ENCODE data around the gene RAB44.
A peak's percentile ranks its signal among the peaks of the same experiment; 100 is the strongest.
"Not testable (repeated sequence)": the region's sequence is repeated elsewhere in the genome, so short reads cannot be mapped to it uniquely, and the experiment has no call there.

RAB44 gene

DNA sequence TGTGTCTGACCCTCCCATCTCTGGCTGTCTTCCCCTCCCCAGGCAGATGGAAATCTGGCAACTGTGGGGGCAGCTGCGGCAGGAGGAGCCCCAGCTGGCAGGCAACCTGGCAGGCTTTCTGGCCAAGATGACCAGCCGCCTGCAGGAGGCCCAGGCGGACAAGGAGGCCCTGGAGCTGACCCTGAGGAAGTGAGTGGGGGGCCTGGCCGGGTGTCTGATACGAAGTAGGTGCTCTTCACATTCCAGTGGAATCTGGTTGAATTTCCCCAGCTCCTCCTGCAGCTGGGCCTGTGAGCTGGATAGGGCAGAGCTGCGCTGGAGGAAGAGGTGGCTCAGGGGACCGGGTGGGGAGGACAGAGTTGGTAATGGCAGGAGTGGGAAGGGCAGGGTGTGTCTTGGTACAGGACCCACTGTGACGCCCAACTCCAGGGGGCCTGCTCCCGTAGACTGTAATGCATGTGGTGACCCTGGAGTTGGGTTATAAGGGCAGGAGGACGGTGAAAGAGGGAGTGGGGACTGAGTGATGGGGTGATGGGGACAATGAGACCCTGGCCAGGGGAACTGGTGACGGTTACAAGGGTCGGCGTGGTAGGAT, 19.7 kb downstream of the RAB44 start:
- no peak for DNase-seq

DNA sequence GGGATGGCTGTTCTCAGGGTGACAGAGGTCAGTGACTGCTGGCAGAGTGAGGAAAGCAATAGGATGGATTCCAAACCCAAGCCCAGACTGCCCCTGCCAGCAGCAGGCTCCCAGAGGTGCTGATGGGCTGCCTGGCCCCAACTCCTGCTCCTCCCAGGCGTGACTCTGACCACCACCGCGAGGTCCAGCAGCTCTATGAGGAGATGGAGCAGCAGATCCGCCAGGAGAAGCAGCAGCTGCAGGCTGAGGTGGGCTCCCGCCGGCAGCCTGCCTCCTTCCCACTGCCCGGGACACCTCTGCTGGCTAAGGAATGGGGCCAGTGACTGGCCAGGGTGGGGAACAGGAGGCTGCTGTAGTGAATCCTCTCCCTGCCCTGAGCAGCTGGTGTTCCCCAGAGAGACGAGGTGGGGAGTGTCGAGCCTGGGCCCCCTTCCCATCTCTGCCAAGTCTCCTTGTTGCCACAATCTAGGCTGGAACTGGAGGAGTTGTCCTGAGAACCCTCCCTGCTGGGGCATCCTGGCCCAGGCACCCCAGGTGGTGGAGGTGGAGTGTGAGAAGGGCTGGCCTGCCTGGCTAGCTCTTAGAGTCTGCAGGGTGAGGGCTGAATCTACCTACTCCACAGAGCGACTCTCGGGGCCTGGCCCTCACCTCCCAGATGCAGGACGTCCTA, 20.4 kb downstream of the RAB44 start:
- no peak for DNase-seq

DNA sequence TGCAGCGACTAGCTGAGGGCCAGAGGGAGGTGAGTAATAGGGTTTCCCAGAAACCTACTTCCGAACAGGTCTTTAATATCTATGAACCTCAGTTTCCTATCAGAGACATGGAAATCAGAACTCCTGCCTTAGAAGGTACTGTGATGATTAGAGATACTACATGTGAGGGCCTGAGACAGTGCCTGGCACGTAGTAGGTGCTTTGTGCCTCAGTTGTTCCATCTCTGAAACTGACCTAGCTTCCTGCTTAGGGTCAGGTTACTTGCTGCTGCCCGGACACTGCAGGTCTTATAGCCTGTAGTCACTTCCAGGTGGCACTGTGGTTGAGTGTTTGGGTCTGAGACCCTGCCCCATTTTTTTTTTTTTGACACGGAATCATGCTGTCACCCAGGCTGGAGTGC, 20.9 kb downstream of the RAB44 start:
- DNase-seq: no peak

DNA sequence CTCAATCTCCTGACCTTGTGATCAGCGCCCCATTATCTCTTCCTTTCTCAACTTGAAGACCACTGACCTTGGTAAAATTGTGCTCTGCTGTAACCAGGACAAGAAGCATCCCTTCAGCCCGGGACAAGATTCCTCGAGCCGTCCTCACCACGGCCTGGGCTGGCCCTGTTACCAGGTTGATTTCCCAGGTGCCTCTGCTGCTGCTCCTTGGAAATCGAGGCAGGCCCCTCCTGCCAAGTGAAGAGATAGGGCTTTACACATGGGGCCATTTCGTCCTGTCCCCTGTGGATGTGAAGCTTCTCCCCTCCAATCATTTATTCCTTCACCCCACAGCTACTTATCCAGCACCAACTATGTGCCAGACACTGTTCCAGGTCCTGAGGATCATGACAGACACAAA, 21.5 kb downstream of the RAB44 start:
- DNase-seq: no peak

DNA sequence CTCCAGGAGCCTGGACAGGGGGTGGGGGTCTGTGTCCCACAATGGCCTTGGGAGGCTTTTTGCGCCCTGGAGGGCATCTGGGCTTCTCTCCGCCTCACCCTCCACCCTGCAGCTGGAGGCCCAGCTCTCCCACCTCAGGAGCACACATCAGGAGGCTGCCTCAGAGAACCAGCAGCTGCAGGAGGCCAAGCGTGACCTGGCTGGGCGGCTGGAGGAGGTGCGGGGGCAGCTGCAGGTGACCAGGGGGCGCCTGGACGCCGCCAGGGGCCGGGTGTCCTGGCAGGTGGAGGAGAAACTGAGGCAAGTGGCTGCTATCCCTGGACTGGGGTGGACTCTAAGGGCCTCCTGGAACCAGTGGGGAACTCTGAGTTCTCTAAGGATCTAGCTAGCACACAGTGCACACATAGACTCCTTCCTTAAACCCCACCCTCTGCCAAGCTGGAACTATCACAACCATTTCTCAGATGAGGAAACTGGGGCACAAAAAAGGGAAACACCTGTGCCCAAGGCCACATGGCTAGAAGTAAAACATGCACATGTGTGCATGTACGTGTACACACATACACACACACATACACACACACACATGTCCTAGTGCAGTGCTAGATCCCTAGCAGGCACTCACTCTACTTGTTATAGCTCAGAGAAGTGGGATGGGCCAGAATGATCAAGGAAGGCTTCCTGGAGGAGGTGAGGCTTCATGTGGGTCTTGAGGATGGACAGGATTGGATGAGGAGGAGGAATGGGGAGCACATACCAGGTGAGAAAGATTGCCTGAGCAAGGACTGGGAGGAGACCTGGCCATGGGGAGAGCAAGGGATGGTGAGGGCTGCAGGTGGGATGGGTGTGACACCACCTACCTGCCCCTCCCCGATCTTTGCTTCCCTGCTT, 22.9 kb downstream of the RAB44 start:
- DNase-seq: no peak

DNA sequence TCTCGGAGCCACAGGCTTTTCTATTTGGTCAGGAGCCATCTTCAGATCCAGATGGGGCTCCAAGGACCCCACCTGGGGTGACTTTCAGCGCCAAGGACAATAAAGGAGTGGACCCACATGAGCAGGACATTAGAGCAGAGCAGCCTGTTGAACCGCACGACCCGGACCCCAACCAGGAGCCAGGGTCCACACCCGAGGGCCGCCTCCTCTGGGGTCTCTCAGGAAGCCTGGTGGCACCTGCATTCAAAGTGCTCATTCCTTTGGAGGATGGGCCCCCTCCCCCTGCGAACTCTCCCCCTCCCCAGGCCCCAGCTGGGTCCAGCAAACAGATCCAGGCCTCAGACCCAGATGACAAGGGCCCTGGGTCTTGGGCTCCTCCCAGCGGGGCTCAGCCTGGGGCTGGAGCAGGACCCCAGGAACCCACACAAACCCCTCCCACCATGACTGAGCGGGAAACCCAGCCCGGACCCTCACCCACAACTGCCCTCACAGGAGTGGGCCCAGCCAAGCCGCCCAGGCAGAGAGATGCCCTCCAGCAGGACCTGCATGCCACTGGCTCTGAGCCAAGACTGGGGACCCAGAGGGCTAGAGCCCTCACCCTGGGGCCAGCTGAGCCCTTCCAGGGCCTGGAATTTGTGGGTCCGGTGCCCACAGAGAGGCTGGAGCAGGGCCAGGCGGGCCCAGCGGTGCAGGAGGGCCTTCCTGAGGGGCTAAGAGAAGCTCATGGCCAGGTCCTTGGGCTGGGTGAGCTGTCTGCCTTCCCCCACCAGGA, 23.9 kb downstream of the RAB44 start:
- DNase-seq: no peak

DNA sequence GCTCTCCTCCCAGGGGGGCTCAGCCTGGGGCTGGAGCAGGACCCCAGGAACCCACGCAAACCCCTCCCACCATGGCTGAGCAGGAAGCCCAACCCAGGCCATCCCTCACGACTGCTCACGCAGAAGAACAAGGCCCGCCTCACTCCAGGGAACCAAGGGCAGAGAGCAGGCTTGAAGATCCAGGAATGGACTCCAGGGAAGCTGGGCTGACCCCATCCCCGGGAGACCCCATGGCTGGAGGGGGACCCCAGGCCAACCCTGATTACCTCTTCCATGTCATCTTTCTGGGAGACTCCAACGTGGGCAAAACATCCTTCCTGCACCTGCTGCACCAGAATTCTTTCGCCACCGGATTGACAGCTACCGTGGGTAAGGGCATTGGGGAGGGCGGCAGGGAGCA, 24.7 kb downstream of the RAB44 start:
- no peak for DNase-seq

DNA sequence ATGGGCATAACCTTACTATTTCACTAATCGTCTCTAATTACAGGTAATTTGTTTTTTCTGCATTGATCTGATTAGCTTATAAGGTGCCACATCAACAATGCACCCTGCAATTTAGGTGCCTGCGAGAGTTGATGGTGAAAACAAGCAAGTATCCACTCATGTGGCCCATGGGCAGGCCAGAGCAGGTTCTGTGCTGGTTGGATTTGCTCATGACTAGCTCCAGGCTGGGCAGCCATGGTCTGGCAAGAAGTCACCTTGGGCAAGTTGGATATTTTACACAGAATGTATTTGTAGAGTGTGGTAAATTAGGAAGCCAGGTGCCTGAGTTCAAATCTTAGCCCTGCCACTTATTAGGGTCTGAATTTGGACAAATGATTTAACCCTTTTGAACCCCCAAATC, 25.3 kb downstream of the RAB44 start:
- DNase-seq: no peak

DNA sequence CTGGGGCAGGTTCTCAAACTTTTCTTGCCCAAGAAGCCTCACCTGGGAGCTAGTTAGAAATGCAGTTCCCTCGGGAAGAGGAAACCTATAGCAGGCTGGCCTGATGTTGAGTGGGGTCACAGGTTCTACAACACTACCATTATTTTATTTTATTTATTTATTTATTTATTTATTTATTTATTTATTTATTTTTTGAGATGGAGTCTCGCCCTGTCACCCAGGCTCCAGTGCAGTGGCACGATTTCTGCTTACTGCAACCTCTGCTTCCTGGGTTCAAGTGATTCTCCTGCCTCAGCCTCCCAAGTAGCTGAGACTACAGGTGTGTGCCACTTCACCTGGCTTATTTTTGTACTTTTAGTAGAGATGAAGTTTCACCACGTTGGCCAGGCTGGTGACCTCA, 26.4 kb downstream of the RAB44 start:
- not testable (repeated sequence) for DNase-seq

DNA sequence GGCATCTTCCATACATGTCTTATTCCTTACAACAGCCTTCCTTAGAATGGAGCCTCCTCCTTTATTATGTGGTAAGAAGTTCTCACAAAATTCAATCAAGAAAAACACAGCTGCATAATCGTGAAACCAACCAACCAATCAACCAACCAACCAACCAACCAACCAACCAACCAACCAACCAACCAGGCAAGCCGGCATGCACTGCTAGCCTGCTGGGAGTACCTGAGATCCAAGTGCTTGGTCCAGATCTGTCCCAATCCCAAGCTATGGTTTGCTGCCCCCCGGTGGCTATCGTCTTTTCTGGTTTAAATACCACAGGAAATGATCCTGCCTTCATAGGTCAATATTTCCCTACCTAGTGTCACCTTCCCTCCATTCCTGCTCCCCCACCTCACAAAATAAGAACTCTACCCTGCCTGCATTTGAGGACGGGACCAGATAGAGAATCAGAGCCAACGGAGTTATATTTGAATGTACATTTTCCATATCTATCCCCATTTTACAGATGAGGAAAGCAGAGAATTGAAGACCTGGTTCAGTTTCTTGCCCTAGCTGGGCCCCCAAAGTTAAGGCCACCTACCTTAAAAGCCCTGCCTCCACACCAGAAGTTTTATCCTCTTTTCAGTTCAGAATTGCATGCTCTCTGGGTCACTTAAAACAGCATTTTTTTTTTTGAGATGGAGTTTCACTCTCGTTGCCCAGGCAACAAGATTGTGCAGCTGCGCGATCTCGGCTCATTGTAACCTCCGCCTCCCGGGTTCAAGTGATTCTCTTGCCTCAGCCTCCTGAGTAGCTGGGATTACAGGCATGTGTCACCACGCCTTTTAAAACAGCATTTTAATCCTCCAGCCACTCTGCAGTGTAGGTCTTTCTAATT, 27.1 kb downstream of the RAB44 start:
- DNase-seq: peak; percentile 80

DNA sequence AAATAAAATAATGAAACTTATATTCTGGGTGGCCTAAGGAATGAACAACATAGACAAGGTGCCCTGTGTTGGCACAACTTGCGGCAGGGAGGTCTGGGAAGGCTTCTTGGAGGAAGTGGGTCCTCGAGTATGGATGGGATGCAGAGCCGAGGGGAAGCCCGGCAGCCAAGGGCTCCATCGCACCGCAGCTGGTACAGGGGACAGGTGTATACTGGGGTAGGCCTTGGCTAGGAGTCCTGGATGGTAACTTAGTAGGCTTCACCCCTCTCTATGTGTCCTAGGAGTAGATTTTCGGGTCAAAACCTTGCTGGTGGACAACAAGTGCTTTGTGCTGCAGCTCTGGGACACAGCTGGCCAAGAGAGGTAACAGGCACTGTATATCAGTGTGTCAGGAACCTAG, 28.0 kb downstream of the RAB44 start:
- DNase-seq: no peak

DNA sequence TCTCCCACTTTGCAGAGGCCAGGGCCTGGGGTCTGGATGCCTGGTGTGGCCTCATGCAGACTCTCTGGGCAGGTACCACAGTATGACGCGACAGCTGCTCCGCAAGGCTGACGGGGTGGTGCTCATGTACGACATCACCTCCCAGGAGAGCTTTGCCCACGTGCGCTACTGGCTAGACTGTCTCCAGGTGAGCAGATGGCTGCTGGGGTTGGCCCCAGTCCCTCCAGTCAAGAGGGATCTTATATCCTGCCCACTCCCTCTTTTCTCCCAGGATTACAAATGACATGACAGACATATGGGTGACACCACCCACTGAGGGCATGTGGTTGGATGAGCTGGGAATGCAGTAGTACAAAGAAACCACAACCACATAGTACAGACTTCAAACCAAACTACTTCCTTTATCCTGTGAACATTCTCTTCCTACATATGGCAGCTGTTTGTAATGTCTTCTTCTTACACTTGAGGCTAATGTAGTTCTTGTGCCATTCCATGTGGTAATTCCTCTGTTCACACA, 29.9 kb downstream of the RAB44 start:
- peak; percentile 20 for DNase-seq

DNA sequence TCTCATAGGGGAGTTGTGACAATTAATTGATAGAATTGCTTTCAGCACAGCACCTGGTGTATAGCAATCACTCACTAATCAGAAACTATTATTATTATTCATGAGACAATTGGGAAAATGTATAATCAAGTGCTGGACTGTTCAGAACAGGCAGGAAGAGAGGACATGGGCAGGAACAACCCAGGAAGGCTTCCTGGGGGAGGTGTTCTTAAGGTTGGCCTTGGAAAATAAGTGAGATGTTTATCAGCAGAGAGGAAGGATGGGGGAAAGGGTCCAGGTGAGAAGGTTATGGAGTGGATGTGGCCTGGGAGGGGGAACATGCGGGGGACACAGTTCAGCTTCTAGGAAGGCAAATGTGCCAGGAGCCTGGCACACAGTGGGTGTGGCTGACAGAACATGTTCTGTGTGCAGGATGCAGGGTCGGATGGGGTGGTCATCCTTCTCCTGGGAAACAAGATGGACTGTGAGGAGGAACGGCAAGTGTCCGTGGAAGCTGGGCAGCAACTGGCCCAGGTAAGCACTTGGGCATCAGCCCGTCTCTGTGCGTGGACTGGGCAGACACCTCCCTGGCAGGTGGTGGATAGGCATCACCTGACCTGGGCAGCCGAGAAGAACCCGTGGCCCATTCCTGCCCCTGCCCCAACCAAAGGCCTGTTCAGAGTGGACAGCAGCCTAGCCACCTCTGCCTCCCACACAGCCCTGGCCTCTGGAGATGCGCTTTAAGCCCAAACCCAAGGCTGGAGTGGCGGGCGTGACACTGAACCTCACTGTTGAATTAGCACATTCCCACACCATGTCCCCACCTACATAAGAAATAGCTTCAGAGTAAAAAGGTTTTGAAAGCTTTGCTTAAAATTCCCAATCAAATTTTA, 30.9 kb downstream of the RAB44 start:
- DNase-seq: no peak

DNA sequence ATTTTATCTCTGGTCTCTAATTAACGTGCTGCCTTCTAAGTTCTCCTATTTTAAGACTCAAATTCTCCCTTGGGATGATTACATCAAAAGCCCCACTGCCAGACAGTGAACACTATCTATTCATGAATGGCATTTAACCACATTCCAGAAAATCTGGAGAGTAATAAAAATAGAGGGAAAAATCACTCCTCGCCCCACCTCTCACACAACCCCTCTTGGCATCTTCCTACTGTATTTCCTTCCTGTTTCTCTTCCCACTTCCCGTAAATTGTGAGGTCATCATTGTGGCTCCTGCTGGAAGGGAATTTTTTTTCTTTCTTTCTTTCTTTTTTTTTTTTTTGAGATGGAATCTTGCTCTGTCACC, 31.5 kb downstream of the RAB44 start:
- DNase-seq: no peak

DNA sequence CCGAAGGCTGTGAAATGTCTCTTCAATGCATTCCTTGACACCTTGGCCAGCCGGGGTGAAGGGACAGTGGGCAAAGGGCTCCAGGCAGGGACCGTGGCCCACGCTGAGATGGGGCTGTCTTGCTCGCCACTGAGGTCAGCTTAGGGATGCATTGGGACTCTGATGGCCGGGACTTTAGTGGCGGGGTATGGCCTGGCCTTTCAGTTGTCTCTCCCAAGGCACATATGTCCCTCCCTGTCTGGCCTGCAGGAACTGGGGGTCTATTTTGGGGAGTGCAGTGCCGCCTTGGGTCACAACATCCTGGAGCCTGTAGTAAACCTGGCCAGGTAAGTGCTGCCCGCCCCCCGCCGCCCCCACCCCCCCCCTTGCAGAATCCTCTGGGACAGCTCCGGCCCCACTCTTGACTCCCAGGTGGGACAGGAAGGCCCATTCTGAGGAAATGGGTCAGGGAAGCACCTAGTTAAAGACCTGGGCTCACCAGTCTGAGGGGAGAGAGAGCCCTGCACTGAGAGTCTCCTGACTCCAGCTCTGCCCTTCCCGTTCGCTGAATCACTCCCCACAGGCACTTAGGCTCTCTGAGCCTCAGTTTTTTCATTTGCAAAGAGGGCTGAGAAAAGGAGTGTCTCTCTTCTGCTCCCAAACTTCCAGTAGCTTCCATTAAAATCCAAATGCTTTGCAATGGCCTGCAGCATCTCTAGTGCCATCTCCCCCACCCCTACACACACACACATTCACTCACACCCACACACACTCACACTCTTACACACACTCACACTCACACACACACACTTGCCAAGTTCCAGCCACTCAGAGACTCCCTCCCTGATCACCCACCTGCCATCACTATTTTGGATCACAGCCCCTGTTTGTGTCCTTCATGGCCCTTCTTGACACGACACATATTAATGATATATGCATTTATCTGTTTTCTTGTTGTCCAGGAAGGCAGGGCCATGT, 33.1 kb downstream of the RAB44 start:
- DNase-seq: no peak

DNA sequence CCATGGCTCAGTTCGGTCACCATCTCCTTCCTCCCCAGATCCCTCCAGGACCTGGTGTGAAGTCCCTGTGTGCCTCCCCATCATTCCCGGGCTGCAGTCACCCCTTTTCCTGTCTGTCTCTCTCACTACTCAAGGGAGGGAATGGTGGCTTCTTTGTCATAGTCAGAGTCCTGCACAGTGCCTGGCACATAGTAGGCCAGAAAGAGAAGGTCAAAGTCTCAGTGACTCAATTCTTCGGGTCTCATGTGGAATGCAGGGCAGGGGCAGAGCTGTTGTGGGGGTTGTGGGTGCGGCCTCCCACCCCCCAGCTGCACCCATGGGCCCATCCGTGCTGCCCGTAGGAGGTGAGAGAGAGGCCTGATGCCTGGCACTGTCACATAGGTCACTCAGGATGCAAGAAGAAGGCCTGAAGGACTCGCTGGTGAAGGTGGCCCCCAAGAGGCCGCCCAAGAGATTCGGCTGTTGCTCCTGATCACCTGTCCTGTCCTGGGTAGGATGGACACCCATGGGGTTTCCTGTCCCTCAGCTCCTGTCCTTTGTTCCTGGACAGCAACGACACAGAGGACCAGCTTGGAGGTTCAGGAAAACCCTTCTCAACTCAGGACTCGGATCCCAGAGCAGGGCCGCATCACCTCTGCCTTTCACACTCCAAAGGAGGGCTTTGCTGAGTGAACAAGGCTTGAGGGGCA, 34.1 kb downstream of the RAB44 start:
- DNase-seq: no peak

DNA sequence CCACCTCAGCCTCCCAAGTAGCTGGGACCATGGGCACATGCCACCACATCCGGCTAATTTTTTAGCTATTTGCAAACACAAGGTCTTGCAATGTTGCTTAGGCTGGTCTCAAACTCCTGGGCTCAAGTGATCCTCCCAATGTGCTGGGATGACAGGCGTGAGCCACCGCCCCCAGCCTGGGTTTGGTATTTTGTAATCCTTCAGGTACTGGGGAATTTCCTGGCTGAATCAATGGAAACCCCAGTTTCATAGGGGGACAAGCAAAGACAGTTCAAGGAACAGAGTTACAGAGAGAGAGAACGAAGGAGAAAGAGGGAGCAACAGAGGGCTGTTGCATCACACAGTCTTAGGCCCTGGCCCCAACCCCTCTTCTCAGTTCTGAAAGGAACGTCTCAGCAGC, 35.7 kb downstream of the RAB44 start:
- no peak for DNase-seq

DNA sequence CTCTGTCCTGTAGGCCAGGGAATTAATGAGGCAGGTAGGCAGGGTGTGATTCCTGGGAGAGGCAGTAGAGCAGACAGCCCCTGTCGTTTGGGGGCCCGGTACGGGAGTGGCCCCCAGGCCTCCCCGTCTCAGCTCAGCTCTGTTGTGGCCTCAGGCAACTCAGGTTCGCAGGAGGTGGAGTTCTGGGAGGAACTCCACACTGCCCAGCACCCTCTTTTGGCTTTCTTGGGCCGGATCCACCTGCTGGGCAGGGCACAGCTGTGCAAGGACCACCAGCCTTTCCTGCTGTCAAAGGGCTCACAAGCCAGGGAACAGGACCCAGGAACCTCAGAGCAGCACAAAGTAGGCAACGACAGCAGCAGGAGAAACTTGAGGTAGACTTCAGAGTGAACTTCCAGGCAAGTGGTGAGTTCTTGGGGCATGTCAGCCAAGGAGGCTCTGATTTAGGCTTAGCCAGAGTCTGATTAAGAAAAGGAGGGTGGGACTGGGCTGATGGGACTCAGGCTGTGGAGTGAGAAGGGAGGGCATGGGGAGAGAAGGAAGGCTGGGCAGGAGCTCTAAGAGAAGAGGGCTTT, 36.9 kb downstream of the RAB44 start:
- DNase-seq: no peak

All from stimulated activated CD4-positive, alpha-beta T cell treated with anti-CD3 and anti-CD28 coated beads, Interleukin-15, amount 100 ng/mL, for 24 hours (primary cell).